Vagina (tissue), 2 donors: ENCODE results near the gene ST8SIA5.

Experiments
- CTCF ChIP-seq, 3 experiments: fragments of 450-650 bp in 2 of 3; fragments of 200-600 bp in 1 of 3; sonication (generic) in 1 of 3; IDR thresholded peaks; one replicate each; pipeline ENCODE4 v1.5.1; 2017 to 2019; ENCODE audit warnings: antibody characterized with exemption in 3 of 3, mild to moderate bottlenecking in 2 of 3, moderate library complexity in 2 of 3
- POLR2A ChIP-seq, 2 donors: fragments of 450-650 bp; IDR thresholded peaks; one replicate each; pipeline ENCODE4 v1.6.1; 2017; ENCODE audit warnings: antibody characterized with exemption in 2 of 2, mild to moderate bottlenecking in 2 of 2, moderate library complexity in 2 of 2
- POLR2AphosphoS5 ChIP-seq, 2 donors: sonication (generic); formaldehyde crosslinking; IDR thresholded peaks; one replicate each; pipeline ENCODE4 v1.9.0; 2017; ENCODE audit warnings: antibody characterized with exemption in 2 of 2, mild to moderate bottlenecking in 2 of 2, low read depth in 1 of 2; ENCODE audit not compliant: insufficient read depth in 1 of 2

GRCh38 chr18:46756025-46756558 lies 761 bp downstream of the ST8SIA5 start:
- TF ChIP-seq CTCF (IDR thresholded peaks at IDR 0.05) (no peak), POLR2A (IDR thresholded peaks at IDR 0.05) (no peak), POLR2AphosphoS5 (IDR thresholded peaks at IDR 0.05; ENCODE audit: insufficient read depth in 1 of 2, low read depth in 1 of 2) (no peak)
